Amygdala (tissue), 56 donors: ENCODE data around the gene RBM42.
"Not testable (repeated sequence)": the region's sequence is repeated elsewhere in the genome, so short reads cannot be mapped to it uniquely, and the experiment has no call there.

Experiments used
- DNase-seq, 56 donors: peaks; one replicate each; lab custom pipeline; 2025; lab: John Stamatoyannopoulos, UW

The RBM42 gene

GRCh38 chr19:35648017-35648961 is 19.5 kb downstream of the RBM42 start, which contains the start of gene COX6B1:
Gene COX6B1 (plus strand): TSS chr19:35648323. CDS start chr19:35651244, 2,921 bp downstream.
- DNase-seq: peak; percentile 30 to 98 (median 94)

GRCh38 chr19:35650581-35650980 is 21.7 kb downstream of the RBM42 start:
- no peak for DNase-seq

- not testable (repeated sequence) for DNase-seq
Measured at GRCh38 chr19:35654828-35655227, 26.0 kb downstream of the RBM42 start.

GRCh38 chr19:35655600-35655999 is 26.8 kb downstream of the RBM42 start:
- no peak for DNase-seq

- DNase-seq: no peak
Measured at GRCh38 chr19:35656700-35657099, 27.9 kb downstream of the RBM42 start.

- DNase-seq: no peak
Measured at GRCh38 chr19:35657904-35658700, 29.3 kb downstream of the RBM42 start.

GRCh38 chr19:35661995-35662340 is 33.1 kb downstream of the RBM42 start:
- DNase-seq: no peak

- DNase-seq: no peak
Measured at GRCh38 chr19:35663981-35664380, 35.1 kb downstream of the RBM42 start.

GRCh38 chr19:35665157-35665556 is 36.3 kb downstream of the RBM42 start:
- DNase-seq: no peak

- DNase-seq: no peak
Measured at GRCh38 chr19:35665604-35666003, 36.8 kb downstream of the RBM42 start.

GRCh38 chr19:35666251-35666913 is 37.5 kb downstream of the RBM42 start, which contains the start of gene UPK1A:
Gene UPK1A (plus strand): TSS chr19:35666517. CDS start chr19:35666813, 296 bp downstream.
- DNase-seq: no peak

- DNase-seq: no peak
Measured at GRCh38 chr19:35669566-35669965, 40.7 kb downstream of the RBM42 start.

- no peak for DNase-seq
Measured at GRCh38 chr19:35669974-35670373, 41.1 kb downstream of the RBM42 start.

GRCh38 chr19:35670686-35671085 is 41.9 kb downstream of the RBM42 start:
- no peak for DNase-seq

- no peak for DNase-seq
Measured at GRCh38 chr19:35671818-35672217, 43.0 kb downstream of the RBM42 start.

- no peak for DNase-seq
Measured at GRCh38 chr19:35673121-35673804, 44.4 kb downstream of the RBM42 start.

- DNase-seq: no peak
Measured at GRCh38 chr19:35675589-35676140, 46.8 kb downstream of the RBM42 start.
